Stimulated activated CD4-positive, alpha-beta T cell treated with anti-CD3 and anti-CD28 coated beads, Interleukin-1b, Interleukin-23, amount 100 ng/mL, for 48 hours (primary cell): ENCODE measurements around the gene ARHGEF39.
"Not testable (repeated sequence)": the region's sequence is repeated elsewhere in the genome, so short reads cannot be mapped to it uniquely, and the experiment has no call there.

Experiments
- DNase-seq: peaks from one replicate; pipeline ENCODE4 v3.0.0-alpha.2; 2020

The ARHGEF39 gene

GRCh38 chr9:35616681-35617459 is 48.1 kb downstream of the ARHGEF39 start:
- DNase-seq, result peak; percentile 61

- DNase-seq, result no peak
These were observed 48.9 kb downstream of the ARHGEF39 start for GRCh38 chr9:35615981-35616680.

GRCh38 chr9:35612843-35613242 is 52.2 kb downstream of the ARHGEF39 start:
- no peak for DNase-seq

- not testable (repeated sequence) for DNase-seq
These were observed 52.9 kb downstream of the ARHGEF39 start for GRCh38 chr9:35612066-35612465.

- DNase-seq, result peak; percentile 54
These were observed 53.7 kb downstream of the ARHGEF39 start for GRCh38 chr9:35611230-35611797.

- no peak for DNase-seq
These were observed 55.2 kb downstream of the ARHGEF39 start for GRCh38 chr9:35609820-35610163.
